GM18868 (cell line): ENCODE measurements around the gene FNDC5.
A peak's percentile ranks its signal among the peaks of the same experiment; 100 is the strongest.

Experiments
- ATAC-seq: cut with Tn5 transposase; IDR thresholded peaks from one replicate; pipeline ENCODE4 v1.9.1; 2021; ENCODE audit warnings: mild to moderate bottlenecking, moderate library complexity; ENCODE audit not compliant: unreplicated experiment

FNDC5 gene

DNA sequence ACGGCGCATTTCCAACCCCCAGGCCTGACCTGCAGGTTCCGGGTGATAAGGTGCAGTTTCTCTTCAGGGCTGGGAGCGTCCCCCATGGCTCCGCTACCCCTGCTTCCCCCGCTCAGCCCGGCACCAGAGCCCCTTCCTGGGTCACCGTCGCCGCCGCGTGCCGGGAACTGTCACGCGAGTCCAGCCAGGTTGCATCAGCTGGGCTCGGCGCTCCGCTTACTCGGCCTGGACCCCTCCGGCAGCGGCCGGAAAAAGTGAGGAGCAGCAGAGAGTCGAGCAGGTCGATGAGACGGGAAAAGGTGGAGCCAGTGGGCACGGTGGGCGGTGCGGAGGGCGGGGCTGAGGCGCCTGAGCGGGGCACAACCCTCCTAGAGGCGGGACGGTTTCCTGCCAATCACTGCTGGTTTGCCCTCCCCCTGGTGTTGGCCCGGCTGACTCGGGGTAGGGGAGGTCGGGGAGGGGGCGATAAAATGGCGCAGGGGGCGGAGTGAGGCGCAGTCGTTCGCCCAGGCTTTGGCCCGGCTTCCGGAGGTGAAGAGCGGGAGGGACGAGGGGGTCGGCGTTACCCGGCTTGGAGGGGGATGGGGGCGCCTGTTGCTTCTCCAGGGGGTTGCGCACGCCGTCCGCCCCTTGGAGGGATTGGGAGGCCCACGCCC, 53.4 kb downstream of the FNDC5 start, which contains the start of the genes S100PBP and YARS1:
Gene S100PBP (plus strand): TSS at position 495 of the 656 bp plus-strand sequence. CDS start 8,447 bp downstream, outside the sequence.
Gene YARS1 (minus strand): TSS at position 200 of the 656 bp plus-strand sequence. CDS start 114 bp downstream, at position 86.
- ATAC-seq = peak; percentile 84

DNA sequence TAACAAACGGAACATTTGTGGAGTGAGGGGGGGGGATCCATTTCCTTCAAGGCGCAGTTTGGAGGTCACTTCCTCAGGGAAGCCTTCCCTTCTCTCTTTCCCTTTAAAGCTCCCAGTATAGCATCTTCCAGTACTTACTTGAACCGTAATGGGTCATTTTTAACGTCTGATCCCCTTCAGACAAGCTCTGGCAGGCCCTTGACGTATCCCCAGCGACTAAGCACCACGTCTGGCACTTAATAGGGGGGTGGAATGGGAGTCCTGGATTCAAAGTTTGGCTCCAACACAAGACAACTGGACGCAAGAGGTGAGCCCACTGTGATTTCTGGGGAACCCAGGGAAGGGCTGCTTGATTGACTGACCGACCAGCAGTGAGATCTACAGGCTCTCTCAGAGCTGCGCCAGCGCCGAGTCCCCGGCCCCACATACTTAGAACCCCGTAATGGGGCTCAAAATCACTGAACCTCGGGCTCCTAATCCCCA, 54.0 kb downstream of the FNDC5 start:
- no peak for ATAC-seq

DNA sequence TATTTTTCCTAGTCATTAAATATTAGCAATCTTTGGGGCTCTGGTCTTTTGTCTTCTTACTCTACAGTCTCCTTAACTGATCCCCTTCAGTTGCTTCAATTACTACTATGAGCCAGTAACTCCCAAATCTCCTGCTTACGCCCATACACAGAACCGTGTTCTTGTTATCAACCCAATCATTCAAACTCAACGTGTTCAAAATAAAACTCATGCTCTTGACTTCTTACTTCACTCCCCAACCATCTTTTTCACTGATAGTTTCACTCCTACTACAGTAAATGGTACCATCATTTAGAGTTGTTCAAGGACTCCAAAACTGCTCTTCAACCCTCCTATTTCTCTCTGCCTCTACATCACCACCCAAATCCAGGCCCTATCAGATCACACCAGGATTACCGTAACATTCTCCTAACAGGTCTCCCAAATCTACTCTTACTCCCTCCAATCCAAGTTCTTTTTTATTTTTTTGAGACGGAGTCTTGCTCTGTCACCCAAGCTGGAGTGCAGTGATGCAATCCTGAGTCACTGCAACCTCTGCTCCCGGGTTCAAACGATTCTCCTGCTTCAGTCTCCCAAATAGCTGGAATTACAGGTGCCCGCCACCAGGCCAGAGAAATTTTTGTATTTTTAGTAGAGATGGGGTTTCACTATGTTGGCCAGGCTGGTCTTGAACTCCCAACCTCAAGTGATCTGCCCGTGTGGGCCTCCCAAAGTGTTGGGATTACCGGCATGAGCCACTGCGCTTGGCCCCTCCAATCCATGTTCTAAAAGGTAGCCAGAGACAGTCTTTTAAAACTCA, 56.6 kb downstream of the FNDC5 start:
- ATAC-seq = no peak
